Fibroblast of villous mesenchyme (primary cell): ENCODE measurements around the gene BRINP1. TPM values are rescaled to one million over a fixed set of nuclear protein-coding genes. Genes with fewer than 3 reads are reported as not detected.

Experiments
- DNase-seq: peaks from one replicate; pipeline ENCODE4 v3.0.0-alpha.2; 2010; ENCODE audit warnings: low read depth
- H3K4me3 ChIP-seq: 2 replicates; pipeline ENCODE4 v1.5.1; 2011; ENCODE audit warnings: low read depth, mild to moderate bottlenecking, low read length
- CTCF ChIP-seq: IDR thresholded peaks from 2 replicates; pipeline ENCODE4 v1.5.1; 2012; ENCODE audit warnings: low read depth, mild to moderate bottlenecking, low read length; ENCODE audit not compliant: insufficient read depth
- total RNA-seq: library from RNA; depleted of rRNA; stranded (reverse); fragments of >200 nt; gene quantifications from 2 replicates; pipeline ENCODE4 v1.2.3, GENCODE V29; 2012

The BRINP1 gene
- under 0.01 TPM in 2 replicates for total RNA-seq

- TF ChIP-seq CTCF: no peak
- DNase-seq: peak; percentile 6
- H3K4me3 ChIP-seq: peak within 1 kb of the TSS; percentile 33
Observed at GRCh38 chr9:119368681-119369581, at the start of gene BRINP1. TSS of gene BRINP1 (minus strand) at chr9:119369435. CDS start at chr9:119313355, 56,080 bp downstream.

GRCh38 chr9:119418721-119419120, 49.5 kb upstream of the BRINP1 start:
- no peak for DNase-seq
- H3K4me3 ChIP-seq: no peak overlapping the region
- TF ChIP-seq CTCF: no peak

- H3K4me3 ChIP-seq: no peak overlapping the region
- DNase-seq: no peak
- TF ChIP-seq CTCF: no peak
Observed at GRCh38 chr9:119416793-119417192, 47.6 kb upstream of the BRINP1 start.

GRCh38 chr9:119412399-119412798, 43.2 kb upstream of the BRINP1 start:
- H3K4me3 ChIP-seq: no peak overlapping the region
- no peak for DNase-seq
- no peak for TF ChIP-seq CTCF

- DNase-seq: no peak
- no peak for TF ChIP-seq CTCF
- H3K4me3 ChIP-seq: no peak overlapping the region
Observed at GRCh38 chr9:119409552-119409951, 40.3 kb upstream of the BRINP1 start.

- no peak for TF ChIP-seq CTCF
- no peak for DNase-seq
- no peak overlapping the region for H3K4me3 ChIP-seq
Observed at GRCh38 chr9:119400606-119401005, 31.4 kb upstream of the BRINP1 start.
